ENCODE results near the gene PGAM5. TPM values are rescaled to one million over a fixed set of nuclear protein-coding genes. Genes with fewer than 3 reads are reported as not detected.

PGAM5 gene
- total RNA-seq, 2 experiments from 2014 or later, result 32.5 to 35.1 TPM

GRCh38 chr12:132718644-132719043, 8.0 kb downstream of the PGAM5 start:
- Mint-ChIP-seq H3K4me3 (no peak overlapping the region), H3K9me3 (no peaks in the 10 kb centered on the region), H3K27ac (no peak overlapping the region), H3K36me3 (ENCODE audit: low read depth) (peaks cover 52% of the 10 kb centered on the region), H3K4me1 (peaks cover 3% of the 10 kb centered on the region), H3K27me3 (no peaks in the 10 kb centered on the region)
- DNase-seq, result no peak
- CTCF ChIA-PET, result no interaction called here
- POLR2A ChIA-PET, result no interaction called here

GRCh38 chr12:132719141-132719953, 8.7 kb downstream of the PGAM5 start:
- H3K9me3 Mint-ChIP-seq, result no peaks in the 10 kb centered on the region
- H3K36me3 Mint-ChIP-seq (ENCODE audit: low read depth), result peaks cover 56% of the 10 kb centered on the region
- no peak overlapping the region for H3K27ac Mint-ChIP-seq
- no peaks in the 10 kb centered on the region for H3K27me3 Mint-ChIP-seq
- H3K4me1 Mint-ChIP-seq, result peaks cover 3% of the 10 kb centered on the region
- no peak for DNase-seq
- CTCF ChIA-PET, result no interaction called here
- POLR2A ChIA-PET, result no interaction called here
- H3K4me3 Mint-ChIP-seq, result no peak overlapping the region

GRCh38 chr12:132719954-132720324, 9.3 kb downstream of the PGAM5 start:
- CTCF ChIA-PET, result no interaction called here
- H3K4me1 Mint-ChIP-seq, result no peaks in the 10 kb centered on the region
- no peak overlapping the region for H3K27ac Mint-ChIP-seq
- H3K36me3 Mint-ChIP-seq (ENCODE audit: low read depth), result peaks cover 56% of the 10 kb centered on the region
- POLR2A ChIA-PET, result no interaction called here
- no peak overlapping the region for H3K4me3 Mint-ChIP-seq
- no peaks in the 10 kb centered on the region for H3K9me3 Mint-ChIP-seq
- no peaks in the 10 kb centered on the region for H3K27me3 Mint-ChIP-seq
- no peak for DNase-seq

DNA sequence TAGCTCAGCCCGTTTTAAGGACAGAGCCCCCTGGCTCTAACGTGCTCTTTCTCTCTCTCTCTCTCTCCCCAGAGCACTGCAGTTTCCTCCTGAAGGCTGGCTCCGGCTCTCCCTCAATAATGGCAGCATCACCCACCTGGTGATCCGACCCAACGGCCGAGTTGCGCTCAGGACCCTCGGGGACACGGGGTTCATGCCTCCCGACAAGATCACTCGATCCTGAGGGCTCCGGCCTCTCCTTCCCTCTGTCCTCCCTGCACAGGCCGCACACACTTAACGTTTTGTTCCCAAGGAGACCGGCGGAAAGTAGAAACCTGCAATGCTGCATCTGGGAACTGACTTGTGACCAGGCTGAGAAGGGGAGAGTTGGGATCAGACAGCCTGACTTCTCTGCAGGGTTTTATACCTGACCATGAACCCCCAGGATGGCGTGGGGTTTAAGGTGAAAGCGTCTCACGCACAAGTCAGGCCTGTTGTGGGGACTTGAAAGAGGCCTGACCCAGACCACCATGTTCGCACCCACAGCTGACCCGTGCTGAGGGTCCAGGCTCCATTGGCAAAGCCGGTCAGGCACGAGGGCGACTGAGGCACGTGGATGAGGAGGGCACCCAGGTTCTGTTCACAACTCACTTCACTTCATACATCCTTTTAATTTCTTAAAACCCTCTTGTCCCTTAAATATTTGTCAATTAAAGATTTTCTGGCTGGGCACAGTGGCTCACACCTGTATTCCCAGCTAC, 10.1 kb downstream of the PGAM5 start:
- Mint-ChIP-seq H3K27me3 (no peaks in the 10 kb centered on the region), H3K9me3 (no peaks in the 10 kb centered on the region), H3K36me3 (ENCODE audit: low read depth) (peaks cover 64% of the 10 kb centered on the region), H3K4me3 (no peak overlapping the region), H3K4me1 (no peaks in the 10 kb centered on the region), H3K27ac (no peak overlapping the region)
- ChIA-PET CTCF (no interaction called here), POLR2A (no interaction called here)
- no peak for DNase-seq

- H3K36me3 Mint-ChIP-seq (ENCODE audit: low read depth), result peaks cover 74% of the 10 kb centered on the region
Measured at GRCh38 chr12:132723015-132723763, 12.5 kb downstream of the PGAM5 start.

DNA sequence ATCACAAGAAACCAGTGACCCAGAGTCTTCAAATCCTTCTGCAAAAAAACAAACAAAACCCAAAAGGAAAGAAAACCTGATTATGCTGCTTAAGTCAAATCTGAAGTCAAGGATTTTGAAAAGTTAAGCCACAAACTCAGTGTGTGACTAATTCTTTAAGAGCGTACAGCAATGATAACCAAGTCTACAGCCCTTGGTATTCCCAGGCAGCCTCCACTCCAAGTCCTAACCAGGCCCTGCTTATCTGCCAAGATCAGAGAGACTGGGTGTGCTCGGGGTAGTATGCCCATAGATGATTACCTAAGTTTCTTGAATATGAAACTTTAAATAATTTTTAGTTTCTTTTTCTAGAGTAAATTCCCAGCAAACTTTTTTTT, 13.1 kb downstream of the PGAM5 start:
- no peak for DNase-seq
- Mint-ChIP-seq H3K9me3 (no peaks in the 10 kb centered on the region), H3K36me3 (ENCODE audit: low read depth) (peaks cover 77% of the 10 kb centered on the region), H3K4me1 (no peaks in the 10 kb centered on the region), H3K27me3 (no peaks in the 10 kb centered on the region), H3K4me3 (no peak overlapping the region), H3K27ac (no peak overlapping the region)
- ChIA-PET CTCF (no interaction called here), POLR2A (no interaction called here)

More at GRCh38 chr12:132723015-132723763, 12.5 kb downstream of the PGAM5 start:
- H3K4me3 Mint-ChIP-seq, result no peak overlapping the region
- H3K9me3 Mint-ChIP-seq, result no peaks in the 10 kb centered on the region
- no peak overlapping the region for H3K27ac Mint-ChIP-seq
- ChIA-PET POLR2A (no interaction called here), CTCF (no interaction called here)
- DNase-seq, result no peak
- no peaks in the 10 kb centered on the region for H3K27me3 Mint-ChIP-seq
- no peaks in the 10 kb centered on the region for H3K4me1 Mint-ChIP-seq

GRCh38 chr12:132724506-132725241, 14.0 kb downstream of the PGAM5 start:
- Mint-ChIP-seq H3K36me3 (ENCODE audit: low read depth) (peaks cover 73% of the 10 kb centered on the region), H3K4me1 (no peaks in the 10 kb centered on the region), H3K9me3 (no peaks in the 10 kb centered on the region), H3K4me3 (no peak overlapping the region), H3K27ac (no peak overlapping the region), H3K27me3 (no peaks in the 10 kb centered on the region)
- ChIA-PET POLR2A (no interaction called here), CTCF (no interaction called here)
- DNase-seq, result no peak

DNA sequence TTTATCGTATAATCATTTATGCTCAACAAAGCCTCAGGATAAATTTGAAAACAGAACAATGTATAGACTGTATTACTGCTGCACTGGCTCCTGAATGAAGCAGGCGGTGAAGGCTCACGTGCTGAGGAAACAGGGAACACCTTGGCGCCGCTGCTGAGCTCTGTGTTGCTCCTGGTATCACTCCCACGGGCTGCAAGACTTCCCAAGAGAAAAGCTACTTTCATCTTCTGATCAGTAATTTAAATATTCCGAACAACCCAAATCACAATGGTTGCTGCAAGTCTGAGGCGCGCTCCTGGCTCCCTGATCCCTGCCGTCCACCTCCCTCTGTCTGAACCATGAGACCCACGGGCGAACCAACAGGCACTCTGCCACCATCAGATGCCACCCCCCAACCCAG, 15.7 kb downstream of the PGAM5 start:
- Mint-ChIP-seq H3K4me3 (no peak overlapping the region), H3K36me3 (ENCODE audit: low read depth) (peaks cover 79% of the 10 kb centered on the region), H3K4me1 (no peaks in the 10 kb centered on the region), H3K27ac (no peak overlapping the region), H3K27me3 (no peaks in the 10 kb centered on the region), H3K9me3 (no peaks in the 10 kb centered on the region)
- CTCF ChIA-PET, result no interaction called here
- POLR2A ChIA-PET, result no interaction called here
- no peak for DNase-seq

DNA sequence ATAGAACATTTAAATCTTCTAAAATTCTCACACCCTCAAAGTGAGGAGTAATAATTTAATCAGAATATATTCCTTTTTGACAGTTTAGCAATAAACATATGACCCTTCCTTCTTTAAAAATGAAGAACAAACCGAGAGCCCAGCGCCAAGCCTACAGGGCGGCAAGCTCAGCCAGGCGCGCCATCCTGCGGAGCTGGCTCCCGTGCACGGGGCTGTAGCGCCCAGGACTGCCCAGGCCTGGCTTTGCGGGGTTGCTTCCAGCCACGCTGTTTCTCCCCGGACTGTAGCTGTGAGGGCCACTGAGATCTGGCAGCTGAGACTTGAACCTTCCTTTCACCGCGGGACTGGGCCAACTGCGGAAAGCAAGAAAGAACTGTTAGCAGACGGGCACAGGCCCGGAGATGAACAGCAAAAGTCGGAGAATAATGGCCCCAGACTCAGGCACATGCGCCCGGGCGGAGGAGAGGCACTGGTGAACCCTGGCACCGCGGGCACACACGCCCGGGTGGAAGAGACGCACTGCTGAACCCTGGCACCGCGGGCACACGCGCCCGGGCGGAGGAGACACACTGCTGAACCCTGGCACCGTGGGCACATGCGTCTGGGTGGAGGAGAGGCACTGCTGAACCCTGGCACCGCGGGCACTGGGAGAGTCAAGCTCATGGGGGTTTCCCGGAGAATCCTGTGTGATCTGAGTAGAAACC, 16.6 kb downstream of the PGAM5 start:
- no peaks in the 10 kb centered on the region for H3K4me1 Mint-ChIP-seq
- no peak overlapping the region for H3K4me3 Mint-ChIP-seq
- H3K9me3 Mint-ChIP-seq, result no peaks in the 10 kb centered on the region
- POLR2A ChIA-PET, result no interaction called here
- H3K27me3 Mint-ChIP-seq, result no peaks in the 10 kb centered on the region
- no peak overlapping the region for H3K27ac Mint-ChIP-seq
- DNase-seq, result no peak
- CTCF ChIA-PET, result no interaction called here
- peaks cover 82% of the 10 kb centered on the region for H3K36me3 Mint-ChIP-seq (ENCODE audit: low read depth)

DNA sequence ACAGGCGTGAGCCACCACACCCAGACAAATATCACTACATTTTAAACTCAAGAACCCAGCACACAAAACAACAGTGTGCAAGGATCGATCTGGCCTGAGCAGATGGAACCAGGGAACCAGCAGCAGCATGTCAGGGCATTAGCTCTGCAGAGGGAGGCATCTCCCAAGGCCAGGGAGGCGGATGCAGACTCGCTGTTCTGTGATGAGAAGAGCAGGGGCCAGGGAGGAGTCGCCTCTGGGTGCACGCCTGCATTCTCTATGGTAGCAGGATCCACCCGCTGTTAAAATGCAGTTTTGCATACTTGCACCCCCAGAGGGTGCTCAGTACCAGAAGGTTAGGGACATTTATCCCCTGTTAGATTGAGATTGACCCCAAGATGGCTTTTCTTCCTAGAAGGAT, 17.9 kb downstream of the PGAM5 start:
- H3K4me1 Mint-ChIP-seq, result no peaks in the 10 kb centered on the region
- H3K36me3 Mint-ChIP-seq (ENCODE audit: low read depth), result peaks cover 88% of the 10 kb centered on the region

DNA sequence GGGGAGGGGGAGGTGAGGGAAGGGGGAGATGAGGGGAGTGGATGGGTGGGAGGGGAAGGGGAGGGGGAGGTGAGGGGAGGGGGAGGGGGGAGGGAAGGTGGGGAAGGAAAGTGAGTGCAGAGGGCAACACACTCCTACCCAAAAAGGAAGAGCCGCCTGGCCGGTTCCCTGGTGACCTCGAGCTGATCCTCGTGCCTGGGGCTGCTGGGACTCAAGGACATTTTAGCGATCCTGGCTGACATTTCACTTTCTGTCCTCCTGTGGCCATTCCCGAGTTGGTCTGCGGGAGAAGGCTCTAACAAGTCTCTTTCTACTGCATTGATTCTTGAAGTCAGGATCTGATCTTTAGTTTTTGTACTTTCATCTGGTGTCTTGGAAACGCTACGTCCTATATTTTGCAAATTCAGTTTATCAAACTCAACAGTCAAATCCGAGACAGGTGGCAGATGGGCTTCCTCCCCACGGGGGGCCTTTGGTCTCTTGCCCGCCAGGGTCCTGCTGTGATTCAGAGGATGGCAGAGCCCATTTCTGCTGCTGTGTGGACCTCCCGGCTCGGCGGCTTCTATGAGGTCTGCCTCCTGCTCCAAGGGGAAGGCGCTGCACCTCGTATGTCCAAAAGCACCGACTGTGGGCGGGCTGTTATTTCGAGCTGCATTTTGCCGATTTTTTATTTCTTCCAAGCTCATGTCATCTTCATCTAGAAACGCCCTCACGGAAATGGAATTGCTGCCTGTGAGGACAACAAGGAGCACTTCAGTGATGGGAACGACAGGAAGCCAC, 19.1 kb downstream of the PGAM5 start:
- Mint-ChIP-seq H3K4me1 (no peaks in the 10 kb centered on the region), H3K27ac (no peak overlapping the region), H3K27me3 (no peaks in the 10 kb centered on the region), H3K4me3 (no peak overlapping the region), H3K9me3 (no peaks in the 10 kb centered on the region), H3K36me3 (ENCODE audit: low read depth) (peaks cover 91% of the 10 kb centered on the region)
- POLR2A ChIA-PET, result no interaction called here
- CTCF ChIA-PET, result no interaction called here
- no peak for DNase-seq

More for the DNA sequence above, 17.9 kb downstream of the PGAM5 start:
- ChIA-PET POLR2A (no interaction called here), CTCF (no interaction called here)
- Mint-ChIP-seq H3K4me3 (no peak overlapping the region), H3K27me3 (no peaks in the 10 kb centered on the region), H3K9me3 (no peaks in the 10 kb centered on the region), H3K27ac (no peak overlapping the region)
- DNase-seq, result no peak

DNA sequence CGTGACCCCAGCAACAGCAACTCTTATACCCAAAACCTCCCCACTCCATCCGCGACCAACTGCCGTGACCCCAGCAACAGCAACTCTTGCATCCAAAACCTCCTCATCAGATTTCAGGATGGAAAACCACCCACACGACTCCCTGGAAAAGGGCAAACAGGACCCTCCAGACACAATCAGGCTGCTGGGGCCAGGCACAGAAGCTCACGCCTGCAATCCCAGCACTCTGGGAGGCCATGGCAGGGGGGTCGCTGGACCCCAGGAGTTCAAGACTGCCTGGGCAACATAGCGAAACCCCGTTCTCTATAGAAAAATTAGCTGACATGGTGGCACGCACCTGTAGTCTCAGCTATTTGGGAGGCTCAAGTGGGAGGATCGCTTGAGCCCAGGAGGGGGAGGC, 19.7 kb downstream of the PGAM5 start:
- Mint-ChIP-seq H3K4me1 (no peaks in the 10 kb centered on the region), H3K27ac (no peak overlapping the region), H3K9me3 (no peaks in the 10 kb centered on the region), H3K27me3 (no peaks in the 10 kb centered on the region), H3K4me3 (no peak overlapping the region), H3K36me3 (ENCODE audit: low read depth) (peaks cover 92% of the 10 kb centered on the region)
- DNase-seq, result no peak
- ChIA-PET POLR2A (no interaction called here), CTCF (interaction anchor here (0.5 kb wide), 1 partner anchor 164 kb away, joined by 3 read pairs; no protein-coding TSS in a partner anchor)

All from activated CD4-positive, alpha-beta memory T cell treated with anti-CD3 and anti-CD28 coated beads, Interleukin-2, amount 10 ng/mL, durations not matched to agents 7 days and 5 days (primary cell).